T-helper 2 cell treated with Interferon-gamma antibody and Interleukin-4, amounts not matched to agents 5 μg/mL and 100 μg/mL, for 36 hours (primary cell): ENCODE measurements around the gene DPAGT1.

Experiments
- DNase-seq: peaks from one replicate; pipeline ENCODE4 v3.0.0; 2021; ENCODE audit warnings: low spot score
- H3K27ac Mint-ChIP-seq: one replicate; pipeline ENCODE4 v1.8.0; 2021; ENCODE audit warnings: mild to moderate bottlenecking, mixed read lengths
- H3K27me3 Mint-ChIP-seq: one replicate; pipeline ENCODE4 v1.8.0; 2021; ENCODE audit warnings: low read depth, mixed read lengths
- H3K36me3 Mint-ChIP-seq: one replicate; pipeline ENCODE4 v1.8.0; 2021; ENCODE audit warnings: low read depth, mixed read lengths
- H3K4me1 Mint-ChIP-seq: one replicate; pipeline ENCODE4 v1.8.0; 2021; ENCODE audit warnings: low read depth, mixed read lengths
- H3K4me3 Mint-ChIP-seq: one replicate; pipeline ENCODE4 v1.8.0; 2022; ENCODE audit warnings: mild to moderate bottlenecking, moderate library complexity, mixed read lengths
- H3K9me3 Mint-ChIP-seq: one replicate; pipeline ENCODE4 v1.8.0; 2021; ENCODE audit warnings: mixed read lengths

DPAGT1 gene

DNA sequence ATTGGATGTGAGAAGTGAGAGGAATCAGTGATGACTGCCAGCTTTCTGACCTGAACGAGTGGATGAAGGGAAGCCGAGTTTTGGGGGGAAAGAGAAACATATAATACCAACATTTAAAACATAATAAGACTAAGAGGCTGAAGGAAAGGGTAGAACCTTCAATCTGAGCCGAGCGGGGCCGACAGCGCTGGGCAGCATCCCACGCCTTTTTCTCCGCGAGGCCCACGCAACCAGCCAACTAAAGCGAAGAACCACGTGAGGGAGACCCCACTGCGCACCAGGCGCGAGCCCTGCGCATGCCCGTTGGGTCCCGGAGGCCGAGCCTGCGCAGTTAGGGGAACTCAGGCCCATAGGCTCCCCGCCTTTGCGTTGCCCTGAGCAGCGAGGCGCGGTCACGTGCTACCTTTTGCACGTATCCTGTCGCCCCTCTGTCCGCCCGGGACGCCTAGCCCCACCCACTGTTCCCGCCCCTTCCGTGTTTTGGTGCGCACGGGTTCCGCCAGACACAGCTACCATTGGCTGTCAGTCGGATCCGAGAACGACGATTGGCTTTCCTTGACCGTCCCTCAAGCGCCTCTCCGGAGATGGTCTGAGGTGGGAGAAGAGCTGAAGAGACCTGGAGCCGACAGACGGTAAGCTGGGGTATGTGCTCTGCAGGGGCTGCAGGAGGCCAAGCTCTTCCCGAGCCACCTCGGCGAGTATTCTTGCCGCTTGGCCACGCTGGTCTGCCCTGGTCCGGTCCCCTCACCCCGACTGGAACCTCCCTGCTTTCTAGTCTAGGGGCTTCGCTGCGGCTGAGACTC is 19.6 kb upstream of the DPAGT1 start, which contains the start of gene HINFP:
HINFP (plus strand) TSS at position 573 of the 803 bp plus-strand sequence. CDS start 5,365 bp downstream, outside the sequence.
- Mint-ChIP-seq H3K27ac (peak within 1 kb of the TSS; percentile 82), H3K36me3 (peaks cover 30% of the 10 kb centered on the region), H3K4me3 (peak within 1 kb of the TSS; percentile 95), H3K9me3 (no peaks in the 10 kb centered on the region), H3K27me3 (no peaks in the 10 kb centered on the region), H3K4me1 (peaks cover 26% of the 10 kb centered on the region)
- peak; percentile 99 for DNase-seq

DNA sequence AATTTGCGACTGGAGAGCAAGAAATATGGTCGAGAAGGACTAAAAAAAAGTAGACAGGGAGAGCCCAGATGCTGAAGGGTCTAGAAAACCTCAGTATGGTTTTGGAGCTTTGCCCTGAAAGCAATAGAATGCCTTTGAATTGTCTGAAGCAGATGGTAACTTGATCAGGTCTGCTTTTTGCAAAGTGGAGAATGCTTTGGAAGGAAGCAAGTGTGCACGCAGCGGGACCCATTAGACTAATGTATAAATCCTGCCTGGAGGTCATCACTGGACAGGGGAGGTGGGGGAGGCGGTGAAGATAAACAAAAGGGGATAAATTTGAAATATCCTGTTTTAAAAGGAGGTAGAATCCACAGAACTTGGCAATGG is 19.0 kb upstream of the DPAGT1 start:
- Mint-ChIP-seq H3K27me3 (no peaks in the 10 kb centered on the region), H3K9me3 (no peaks in the 10 kb centered on the region), H3K27ac (peak overlapping the region; percentile 82), H3K4me1 (peaks cover 31% of the 10 kb centered on the region), H3K4me3 (peak overlapping the region; percentile 95), H3K36me3 (peaks cover 36% of the 10 kb centered on the region)
- DNase-seq, result no peak

DNA sequence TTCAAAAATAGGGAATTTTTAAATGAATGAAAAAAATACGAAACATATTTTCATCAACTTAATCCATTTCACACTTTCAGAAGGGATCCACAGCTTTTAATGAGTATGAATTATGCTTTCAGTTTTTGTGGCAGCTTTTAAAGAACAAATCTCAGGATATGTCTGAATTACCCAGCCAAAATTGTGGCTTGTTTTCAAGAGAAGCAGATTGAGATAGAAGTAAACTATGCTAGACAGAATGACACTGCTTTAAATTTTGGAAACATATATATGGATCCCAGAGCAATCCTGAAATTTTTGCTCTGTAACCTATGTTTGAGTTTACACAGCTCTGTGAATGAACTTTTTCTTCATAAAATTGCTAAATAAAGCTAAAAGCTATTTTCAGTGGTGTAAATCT is 17.3 kb upstream of the DPAGT1 start:
- Mint-ChIP-seq H3K4me1 (peaks cover 40% of the 10 kb centered on the region), H3K27ac (no peak overlapping the region), H3K36me3 (peaks cover 41% of the 10 kb centered on the region), H3K27me3 (no peaks in the 10 kb centered on the region), H3K9me3 (no peaks in the 10 kb centered on the region), H3K4me3 (no peak overlapping the region)
- no peak for DNase-seq

DNA sequence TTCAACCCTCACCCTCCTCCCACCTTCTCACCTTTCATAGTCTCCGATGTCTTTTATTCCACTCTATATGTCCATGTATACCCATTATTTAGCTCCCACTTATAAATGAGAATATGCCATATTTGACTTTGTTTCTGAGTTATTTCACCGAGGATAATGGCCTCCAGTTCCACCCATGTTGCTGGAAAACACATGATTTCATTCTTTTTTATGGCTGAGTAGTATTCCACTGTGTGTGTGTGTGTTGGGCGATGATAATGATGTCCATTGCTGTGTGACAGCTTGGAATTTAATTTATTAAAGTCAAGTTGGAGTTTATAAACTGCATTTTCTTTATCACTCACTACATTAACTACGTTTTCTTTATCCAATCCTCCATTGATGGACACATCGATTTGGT is 16.6 kb upstream of the DPAGT1 start:
- H3K27ac Mint-ChIP-seq, result no peak overlapping the region
- no peak for DNase-seq
- H3K4me1 Mint-ChIP-seq, result peaks cover 37% of the 10 kb centered on the region
- H3K4me3 Mint-ChIP-seq, result no peak overlapping the region
- peaks cover 43% of the 10 kb centered on the region for H3K36me3 Mint-ChIP-seq
- no peaks in the 10 kb centered on the region for H3K27me3 Mint-ChIP-seq
- H3K9me3 Mint-ChIP-seq, result no peaks in the 10 kb centered on the region

GRCh38 chr11:119117004-119117706 is 15.5 kb upstream of the DPAGT1 start:
- Mint-ChIP-seq H3K36me3 (peaks cover 47% of the 10 kb centered on the region), H3K4me1 (peaks cover 32% of the 10 kb centered on the region), H3K4me3 (no peak overlapping the region), H3K27me3 (no peaks in the 10 kb centered on the region), H3K27ac (no peak overlapping the region), H3K9me3 (no peaks in the 10 kb centered on the region)
- no peak for DNase-seq

GRCh38 chr11:119116601-119117000 is 14.9 kb upstream of the DPAGT1 start:
- no peak for DNase-seq
- peaks cover 28% of the 10 kb centered on the region for H3K4me1 Mint-ChIP-seq
- peak overlapping the region; percentile 39 for H3K27ac Mint-ChIP-seq
- no peaks in the 10 kb centered on the region for H3K9me3 Mint-ChIP-seq
- H3K27me3 Mint-ChIP-seq, result no peaks in the 10 kb centered on the region
- peak overlapping the region; percentile 46 for H3K4me3 Mint-ChIP-seq
- peaks cover 50% of the 10 kb centered on the region for H3K36me3 Mint-ChIP-seq

- Mint-ChIP-seq H3K4me3 (peak overlapping the region; percentile 79), H3K27me3 (no peaks in the 10 kb centered on the region), H3K27ac (peak overlapping the region; percentile 95), H3K36me3 (peaks cover 52% of the 10 kb centered on the region), H3K4me1 (peaks cover 28% of the 10 kb centered on the region), H3K9me3 (no peaks in the 10 kb centered on the region)
- DNase-seq, result no peak
These were observed 14.6 kb upstream of the DPAGT1 start for GRCh38 chr11:119116235-119116594.

- no peak for DNase-seq
- Mint-ChIP-seq H3K4me3 (peak overlapping the region; percentile 79), H3K4me1 (peaks cover 23% of the 10 kb centered on the region), H3K9me3 (no peaks in the 10 kb centered on the region), H3K36me3 (peaks cover 55% of the 10 kb centered on the region), H3K27me3 (no peaks in the 10 kb centered on the region), H3K27ac (peak overlapping the region; percentile 95)
These were observed 14.0 kb upstream of the DPAGT1 start for GRCh38 chr11:119115484-119116234.

- no peak overlapping the region for H3K27ac Mint-ChIP-seq
- H3K4me3 Mint-ChIP-seq, result peak overlapping the region; percentile 0
- DNase-seq, result no peak
- H3K9me3 Mint-ChIP-seq, result no peaks in the 10 kb centered on the region
- H3K27me3 Mint-ChIP-seq, result no peaks in the 10 kb centered on the region
- peaks cover 25% of the 10 kb centered on the region for H3K4me1 Mint-ChIP-seq
- H3K36me3 Mint-ChIP-seq, result peaks cover 67% of the 10 kb centered on the region
These were observed 12.7 kb upstream of the DPAGT1 start for GRCh38 chr11:119114351-119114750.

DNA sequence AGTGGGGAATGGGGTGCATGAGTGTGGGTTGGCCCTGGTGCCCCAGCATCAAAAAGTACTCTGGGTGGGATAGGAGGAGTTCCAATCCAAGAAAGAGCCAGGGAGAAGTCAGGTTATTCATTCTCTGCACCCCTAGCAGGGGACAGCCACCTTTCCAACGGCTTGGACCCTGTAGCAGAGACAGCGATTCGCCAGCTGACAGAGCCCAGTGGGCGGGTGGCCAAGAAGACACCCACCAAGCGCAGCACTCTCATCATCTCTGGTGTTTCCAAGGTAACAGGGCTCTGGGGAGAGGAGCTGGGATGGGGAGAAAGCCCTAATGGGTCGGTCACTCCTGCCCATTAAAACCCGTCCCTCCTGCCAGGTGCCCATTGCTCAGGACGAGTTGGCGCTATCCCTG is 12.1 kb upstream of the DPAGT1 start:
- no peaks in the 10 kb centered on the region for H3K27me3 Mint-ChIP-seq

DNA sequence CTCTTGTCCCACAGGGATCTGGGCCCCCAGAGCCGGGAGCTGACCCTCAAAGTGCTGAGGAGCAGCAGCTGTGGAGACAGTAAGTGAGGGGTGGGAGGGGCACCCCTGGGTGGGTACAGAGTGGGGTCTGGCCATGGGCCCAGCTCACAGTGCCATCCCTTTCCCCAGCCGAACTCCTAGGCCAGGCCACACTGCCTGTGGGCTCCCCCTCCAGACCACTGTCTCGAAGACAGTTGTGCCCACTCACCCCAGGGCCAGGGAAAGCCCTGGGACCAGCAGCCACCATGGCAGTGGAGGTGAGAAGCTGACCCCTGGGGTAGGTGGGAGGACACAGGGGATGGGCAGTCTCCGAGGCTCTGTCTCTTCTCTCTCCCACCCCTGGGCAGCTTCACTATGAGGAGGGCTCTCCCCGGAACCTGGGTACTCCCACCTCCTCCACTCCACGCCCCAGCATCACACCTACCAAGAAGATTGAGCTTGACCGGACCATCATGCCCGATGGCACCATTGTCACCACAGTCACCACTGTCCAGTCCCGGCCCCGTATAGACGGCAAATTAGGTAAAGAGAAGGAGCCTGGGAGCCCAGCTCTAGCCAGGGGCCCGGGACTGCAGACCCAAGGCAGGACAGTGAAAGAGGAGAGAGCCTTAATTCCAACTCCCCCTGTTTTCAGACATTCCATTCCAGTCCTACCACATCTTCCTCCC is 10.8 kb upstream of the DPAGT1 start:
- H3K36me3 Mint-ChIP-seq, result peaks cover 65% of the 10 kb centered on the region
- no peak for DNase-seq
- H3K27me3 Mint-ChIP-seq, result no peaks in the 10 kb centered on the region
- H3K27ac Mint-ChIP-seq, result no peak overlapping the region
- H3K9me3 Mint-ChIP-seq, result no peaks in the 10 kb centered on the region
- no peak overlapping the region for H3K4me3 Mint-ChIP-seq
- H3K4me1 Mint-ChIP-seq, result peaks cover 36% of the 10 kb centered on the region

More for the DNA sequence above, 12.1 kb upstream of the DPAGT1 start:
- Mint-ChIP-seq H3K9me3 (no peaks in the 10 kb centered on the region), H3K36me3 (peaks cover 69% of the 10 kb centered on the region), H3K27ac (no peak overlapping the region), H3K4me3 (no peak overlapping the region), H3K4me1 (peaks cover 31% of the 10 kb centered on the region)
- no peak for DNase-seq

DNA sequence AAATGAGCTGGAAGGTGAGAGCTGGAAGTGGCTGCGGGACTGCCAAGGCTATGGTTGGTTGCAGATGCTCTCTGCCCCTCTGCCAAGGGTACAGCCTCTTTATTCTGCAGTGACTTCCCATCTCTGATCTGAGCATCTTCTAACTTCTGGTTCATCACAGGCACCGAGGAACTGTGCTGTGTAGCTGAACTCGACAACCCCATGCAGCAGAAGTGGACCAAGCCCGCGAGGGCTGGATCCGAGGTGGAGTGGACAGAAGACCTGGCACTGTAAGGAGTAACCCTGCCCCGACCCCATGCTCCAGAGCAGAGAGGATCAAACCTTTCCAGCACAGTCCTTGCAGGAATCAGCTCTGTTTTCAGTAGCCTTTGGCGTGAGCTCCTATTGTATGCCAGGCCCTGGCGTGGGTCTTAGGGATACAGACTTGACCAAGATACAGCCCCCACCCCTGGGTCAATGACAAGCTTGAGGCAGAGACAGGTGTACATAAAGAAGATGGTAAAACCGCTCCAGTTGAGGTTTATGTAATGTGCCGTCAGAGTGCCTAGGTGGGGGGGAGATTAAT is 9.8 kb upstream of the DPAGT1 start:
- no peak overlapping the region for H3K4me3 Mint-ChIP-seq

DNA sequence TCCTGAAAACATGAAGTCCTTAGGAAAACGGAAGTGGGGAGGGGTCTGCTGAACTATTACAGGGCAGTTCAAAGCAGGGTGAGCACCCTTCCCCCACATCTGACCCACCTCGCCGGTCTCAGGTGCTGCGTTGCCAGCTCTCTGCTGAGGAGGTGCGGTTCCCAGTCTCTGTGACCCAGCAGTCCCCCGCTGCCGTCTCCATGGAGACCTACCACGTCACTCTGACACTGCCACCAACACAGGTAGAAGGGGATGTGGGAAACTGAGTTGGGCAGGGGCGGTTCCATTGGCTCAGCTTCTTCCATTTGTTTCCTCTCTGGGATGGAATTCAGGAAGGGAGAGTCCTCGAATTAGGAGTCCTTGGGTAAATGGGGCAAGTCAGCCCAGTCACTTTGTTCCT is 8.8 kb upstream of the DPAGT1 start:
- Mint-ChIP-seq H3K4me3 (no peak overlapping the region), H3K4me1 (peaks cover 39% of the 10 kb centered on the region), H3K9me3 (no peaks in the 10 kb centered on the region), H3K27ac (no peak overlapping the region), H3K36me3 (peaks cover 48% of the 10 kb centered on the region), H3K27me3 (no peaks in the 10 kb centered on the region)
- no peak for DNase-seq

More for the DNA sequence above, 9.8 kb upstream of the DPAGT1 start:
- Mint-ChIP-seq H3K36me3 (peaks cover 57% of the 10 kb centered on the region), H3K27me3 (no peaks in the 10 kb centered on the region), H3K27ac (no peak overlapping the region), H3K4me1 (peaks cover 40% of the 10 kb centered on the region), H3K9me3 (no peaks in the 10 kb centered on the region)
- DNase-seq, result no peak
